Renal pelvis (tissue), 4 donors: ENCODE measurements around the gene AFAP1L2. TPM values are rescaled to one million over a fixed set of nuclear protein-coding genes. Genes with fewer than 3 reads are reported as not detected.

ENCODE experiments used
- DNase-seq: peaks from one replicate; pipeline ENCODE4 v3.0.0-alpha.2; 2013
- polyA plus RNA-seq, 3 donors: library from polyadenylated mRNA; unstranded; fragments of 120-200 nt; gene quantifications; one replicate each; pipeline ENCODE4 v1.2.1, GENCODE V29; 2013; ENCODE audit not compliant: insufficient read length in 3 of 3

AFAP1L2 gene
- polyA plus RNA-seq, 3 donors: 40.1 to 45.6 (median 42.1) TPM

DNA sequence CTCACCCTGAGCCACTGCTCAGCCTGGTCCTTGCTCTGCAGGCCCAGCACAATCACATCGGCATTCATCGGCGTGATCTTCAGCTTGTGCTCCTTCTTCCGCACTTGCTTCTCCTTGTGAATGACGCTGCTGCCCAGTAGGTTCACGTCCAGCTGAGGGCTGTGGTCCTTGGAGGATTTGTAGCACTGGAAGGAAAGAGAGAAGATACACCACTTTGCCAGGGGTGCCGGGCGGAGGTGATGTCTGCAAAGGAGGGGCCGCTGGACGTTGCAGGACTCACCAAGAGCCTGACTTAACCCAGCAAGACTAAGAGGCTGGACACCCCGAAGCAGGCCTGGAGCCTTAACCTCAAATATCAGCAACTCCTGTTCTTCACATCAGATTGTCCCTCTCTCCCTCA is 90.4 kb downstream of the AFAP1L2 start:
- DNase-seq: no peak

DNA sequence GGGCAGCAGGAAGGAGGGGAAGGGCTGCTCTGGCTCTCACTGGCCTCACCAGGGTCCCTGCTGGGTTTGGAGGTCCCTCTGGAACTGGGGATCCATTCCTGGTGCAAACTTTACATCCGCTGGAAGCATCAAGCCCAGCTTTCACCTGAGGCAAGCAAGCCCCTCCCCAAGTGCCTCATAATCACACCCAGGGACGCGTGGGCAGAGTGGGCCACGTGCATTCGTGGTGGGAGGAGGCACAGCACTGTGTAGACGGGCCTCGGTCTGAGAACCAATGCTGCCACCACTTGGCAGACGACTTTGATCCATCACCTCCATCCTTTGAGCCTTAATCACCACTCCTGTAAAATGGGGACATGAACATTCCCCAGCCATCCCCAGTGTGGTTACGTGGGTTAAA is 91.2 kb downstream of the AFAP1L2 start:
- DNase-seq: no peak

DNA sequence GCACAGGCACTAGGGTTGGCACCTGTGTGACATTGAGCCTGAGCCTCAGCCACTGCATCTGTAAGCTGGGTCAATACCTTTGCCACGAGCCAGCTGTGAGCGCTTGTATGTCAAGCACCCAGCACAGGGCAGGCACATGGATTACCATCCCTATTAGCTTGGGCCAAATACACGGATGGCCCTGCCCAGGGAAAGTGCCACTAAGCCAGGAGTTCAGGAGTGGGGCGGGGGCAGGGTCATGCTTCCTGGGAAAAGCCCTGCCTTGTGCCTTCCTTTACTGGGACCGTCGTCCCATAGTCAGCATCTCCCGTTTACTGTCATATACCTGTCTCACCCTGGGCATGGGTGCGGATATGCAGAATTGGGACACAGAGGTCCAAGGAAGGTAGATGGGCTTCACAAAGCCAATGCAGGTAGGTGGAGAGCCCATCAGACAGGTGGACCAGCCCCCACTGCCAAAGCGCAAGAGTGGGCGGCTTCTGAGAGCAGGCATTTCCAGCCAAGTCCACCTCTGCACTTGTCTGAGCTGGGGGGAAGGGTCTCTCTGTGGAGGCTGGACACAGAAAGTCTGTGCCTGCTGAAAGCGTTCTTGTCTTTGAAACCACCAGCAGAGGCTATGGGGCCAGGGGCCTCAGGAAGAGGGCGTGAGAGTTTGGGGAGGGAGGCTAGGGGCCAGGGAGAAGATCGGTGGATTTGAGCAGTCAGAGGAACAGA is 92.6 kb downstream of the AFAP1L2 start:
- no peak for DNase-seq

- no peak for DNase-seq
These were observed 93.3 kb downstream of the AFAP1L2 start for GRCh38 chr10:114311023-114311422.

DNA sequence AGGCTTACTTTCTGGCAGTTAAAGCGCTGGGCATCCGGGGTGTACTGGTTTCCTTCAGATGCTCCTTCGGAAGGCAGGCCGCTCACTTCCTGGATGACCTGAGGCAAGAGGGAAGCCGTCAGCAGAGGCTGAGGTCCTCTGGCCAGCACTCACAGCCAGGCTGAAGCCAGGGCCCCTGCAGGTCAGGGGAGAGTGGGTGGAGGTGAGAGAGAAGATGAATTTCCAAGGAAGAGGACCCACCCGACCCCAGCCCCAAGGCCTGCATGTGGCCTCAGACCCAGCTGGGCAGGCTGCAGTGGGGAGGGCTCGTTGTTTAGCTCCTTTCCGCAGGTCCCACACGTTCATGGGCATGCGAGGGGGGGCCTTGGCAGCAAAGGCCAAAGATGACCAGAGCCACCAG is 94.0 kb downstream of the AFAP1L2 start:
- DNase-seq: no peak

GRCh38 chr10:114309364-114309651 is 95.0 kb downstream of the AFAP1L2 start:
- DNase-seq: no peak

DNA sequence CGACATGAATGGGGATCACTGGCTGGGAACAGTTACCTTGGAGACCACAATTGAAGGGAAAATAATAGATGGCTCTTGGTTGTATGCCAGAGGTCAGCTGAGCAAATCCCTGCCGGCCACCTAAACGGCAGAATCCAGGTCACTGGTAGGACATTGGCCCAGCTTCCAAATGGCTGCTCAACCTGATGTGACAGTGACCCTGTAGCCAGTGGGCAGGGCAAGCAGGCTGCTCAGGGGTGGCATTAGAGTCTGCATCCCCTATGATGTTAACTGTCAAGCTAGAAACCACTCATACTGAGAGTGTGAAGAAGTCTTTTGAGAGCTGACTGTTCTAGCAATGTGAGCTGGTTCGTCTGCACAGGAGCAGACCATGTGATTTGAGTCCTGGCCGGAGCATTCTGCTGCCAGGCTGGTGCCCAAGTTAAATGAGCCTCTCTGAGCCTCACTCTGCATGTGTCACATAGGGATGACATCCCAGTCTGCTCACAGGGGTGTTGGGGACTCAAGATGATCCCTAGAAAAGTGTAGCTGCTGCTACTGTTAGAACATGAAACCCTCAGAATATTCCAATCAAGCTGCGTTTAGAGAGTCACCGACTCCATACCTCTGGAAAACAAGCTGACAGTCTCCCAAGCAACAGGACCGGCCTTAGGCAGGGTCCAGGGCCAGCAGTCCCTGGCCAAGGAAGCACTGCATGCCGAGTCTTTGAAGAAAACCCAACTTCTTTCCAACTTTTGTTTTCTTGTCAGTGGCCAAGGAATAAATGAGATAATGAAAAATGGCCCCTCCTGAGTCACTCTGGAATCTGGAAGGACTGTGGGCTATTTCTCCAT is 95.6 kb downstream of the AFAP1L2 start:
- DNase-seq: no peak

DNA sequence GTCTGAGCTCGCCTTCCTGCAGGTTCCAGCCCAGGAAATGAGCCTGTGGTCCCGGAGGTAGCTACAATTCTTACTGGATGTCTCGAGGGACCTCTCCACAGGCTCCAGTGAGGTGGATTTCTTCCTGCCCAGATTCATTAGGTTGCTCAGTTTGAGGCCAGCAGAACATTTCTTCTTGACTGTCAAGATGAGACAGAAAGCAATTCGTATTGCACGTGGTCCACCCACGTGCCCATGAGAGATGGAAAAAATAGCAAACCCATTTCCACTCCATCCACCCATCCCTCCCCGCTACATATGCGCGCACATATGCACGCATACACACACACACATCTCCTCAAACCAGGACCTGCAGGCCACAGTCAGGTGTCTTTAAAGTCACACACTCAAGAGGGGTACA is 96.6 kb downstream of the AFAP1L2 start:
- no peak for DNase-seq

GRCh38 chr10:114306116-114306973 is 98.0 kb downstream of the AFAP1L2 start:
- no peak for DNase-seq

DNA sequence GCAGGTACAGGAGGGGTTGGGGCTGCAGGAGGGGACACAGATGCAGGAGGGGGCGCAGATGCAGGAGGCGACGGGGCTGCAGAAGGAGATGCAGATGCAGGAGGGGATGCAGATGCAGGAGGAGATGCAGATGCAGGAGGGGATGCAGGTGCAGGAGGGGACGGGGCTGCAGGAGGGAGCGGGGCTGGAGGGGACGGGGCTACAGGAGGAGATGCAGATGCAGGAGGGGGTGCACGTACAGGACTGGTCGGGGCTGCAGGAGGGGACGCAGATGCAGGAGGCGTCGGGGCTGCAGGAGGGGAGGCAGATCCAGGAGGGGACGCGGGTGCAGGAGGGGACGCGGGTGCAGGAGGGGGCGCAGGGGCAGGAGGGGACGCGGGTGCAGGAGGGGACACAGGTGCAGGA is 98.8 kb downstream of the AFAP1L2 start:
- DNase-seq: no peak

GRCh38 chr10:114304571-114305421 is 99.5 kb downstream of the AFAP1L2 start:
- DNase-seq: peak; percentile 58

DNA sequence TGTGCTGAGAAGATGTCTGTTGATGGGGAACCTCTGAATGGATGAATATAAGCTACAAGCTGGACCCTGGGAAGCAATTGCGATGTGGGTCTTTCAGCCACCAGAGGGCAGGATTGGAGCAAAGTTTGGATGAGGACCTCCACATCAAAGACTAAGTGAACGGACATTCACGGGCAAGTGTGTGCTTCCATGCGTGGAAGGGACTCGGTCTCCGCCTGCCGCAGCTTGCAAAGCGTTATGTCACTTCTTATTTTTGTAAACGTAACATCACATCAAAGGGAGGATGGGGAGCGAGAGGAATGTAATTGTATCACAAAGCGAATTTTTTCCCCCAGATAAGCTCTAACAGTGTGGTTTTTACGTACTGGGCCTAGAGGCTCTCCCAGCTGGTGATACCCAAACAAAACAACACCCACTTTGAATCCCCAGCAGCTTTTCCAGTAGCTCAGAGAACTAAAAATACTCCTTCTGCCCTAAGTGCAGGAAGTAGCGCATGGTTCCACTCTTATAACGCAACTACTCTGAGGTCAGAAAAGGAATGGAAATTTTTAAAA is 100.2 kb downstream of the AFAP1L2 start:
- peak; percentile 92 for DNase-seq

- DNase-seq: no peak
These were observed 100.7 kb downstream of the AFAP1L2 start for GRCh38 chr10:114303556-114303955.

DNA sequence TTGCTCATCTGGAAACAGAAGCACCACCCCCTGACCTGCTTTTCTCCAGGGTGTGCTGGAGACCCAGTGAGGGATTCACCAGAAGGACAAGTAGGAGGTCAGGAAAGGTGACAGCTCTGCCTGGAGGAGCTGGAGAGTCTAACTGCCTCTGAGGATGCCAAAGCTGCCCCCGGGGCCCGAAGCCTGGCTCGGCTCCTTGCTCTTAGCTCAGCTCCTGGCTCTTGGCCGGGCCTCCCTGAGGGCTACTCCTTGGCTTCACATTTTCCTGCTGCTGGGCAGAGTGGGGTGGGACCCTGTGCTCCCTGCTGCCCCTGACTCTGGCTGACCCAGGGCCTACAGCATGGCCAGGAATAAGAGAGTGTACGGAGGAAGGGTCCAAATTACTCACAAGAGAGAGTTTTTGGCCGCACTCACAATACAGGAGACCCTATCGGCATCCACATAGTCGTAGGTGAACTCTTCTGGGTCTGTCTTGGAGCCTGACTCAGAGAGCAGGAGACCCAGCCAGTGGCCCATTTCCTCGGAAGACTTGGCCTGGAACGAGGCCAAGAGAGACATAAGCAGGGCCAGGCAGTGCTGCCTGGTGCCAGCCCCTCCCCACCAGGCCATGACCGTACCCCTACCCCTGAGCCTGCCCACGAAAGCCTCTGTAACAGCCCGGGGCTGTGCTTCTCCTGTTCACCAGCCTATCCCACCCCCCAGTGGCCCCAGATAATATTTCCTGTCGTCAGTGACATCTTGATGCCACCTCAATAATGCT is 102.2 kb downstream of the AFAP1L2 start:
- no peak for DNase-seq

GRCh38 chr10:114301177-114301576 is 103.1 kb downstream of the AFAP1L2 start:
- DNase-seq: no peak

DNA sequence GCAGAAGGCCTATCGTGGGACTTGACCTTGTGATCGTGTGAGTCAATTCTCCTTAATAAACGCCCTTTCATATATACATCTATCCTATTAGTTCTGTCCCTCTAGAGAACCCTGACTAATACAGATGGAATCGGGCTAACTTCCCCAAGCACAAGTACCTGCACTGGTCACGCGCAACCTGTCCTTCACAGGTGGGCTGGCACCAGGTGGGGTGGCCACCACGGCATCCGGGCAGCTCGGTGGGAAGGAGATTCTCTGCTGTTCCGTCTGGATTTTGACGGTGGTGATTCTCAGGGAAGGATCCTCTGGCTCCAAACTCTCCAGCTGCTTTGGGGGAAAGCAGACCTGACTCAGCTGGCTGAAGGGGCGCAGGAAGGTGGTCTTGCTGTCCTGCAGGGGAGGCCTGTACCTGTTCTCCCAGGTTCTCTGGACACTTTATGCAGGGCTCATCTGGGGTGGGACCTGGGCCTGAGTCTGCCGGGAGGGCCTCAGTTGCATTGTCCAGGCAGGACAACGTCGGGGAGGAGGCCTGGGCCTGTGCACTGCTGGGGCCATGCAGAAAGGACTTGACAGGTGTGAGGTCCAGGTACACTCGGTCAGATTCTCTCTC is 104.2 kb downstream of the AFAP1L2 start:
- DNase-seq: no peak

DNA sequence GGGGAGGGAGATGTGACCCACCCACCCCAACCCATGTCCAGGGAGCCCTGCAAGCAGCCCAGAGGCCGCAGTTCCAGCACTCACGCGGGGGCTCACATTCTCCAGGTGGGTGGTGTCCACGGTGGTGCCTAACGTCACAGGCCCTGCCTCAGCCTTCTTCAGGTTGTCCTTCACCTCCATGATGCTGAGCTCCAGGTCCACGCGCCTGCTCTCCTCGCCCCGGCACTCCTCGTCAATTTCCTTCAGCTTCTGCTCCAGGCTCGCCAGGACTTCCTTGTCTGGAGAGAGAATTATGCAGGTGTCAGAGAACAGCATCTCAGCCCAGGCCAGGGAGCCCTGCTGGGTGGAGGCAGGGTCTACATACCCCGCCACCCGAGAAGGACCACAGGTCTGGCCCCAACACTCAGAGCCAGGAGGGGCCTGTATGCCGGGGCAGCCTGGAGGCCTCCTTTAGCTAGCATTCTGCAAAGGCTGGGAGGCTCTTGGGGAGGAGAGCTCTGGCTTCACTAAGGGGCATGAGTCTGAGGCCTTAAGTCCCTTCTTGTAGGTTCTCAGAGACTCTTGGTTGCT is 107.1 kb downstream of the AFAP1L2 start:
- no peak for DNase-seq

DNA sequence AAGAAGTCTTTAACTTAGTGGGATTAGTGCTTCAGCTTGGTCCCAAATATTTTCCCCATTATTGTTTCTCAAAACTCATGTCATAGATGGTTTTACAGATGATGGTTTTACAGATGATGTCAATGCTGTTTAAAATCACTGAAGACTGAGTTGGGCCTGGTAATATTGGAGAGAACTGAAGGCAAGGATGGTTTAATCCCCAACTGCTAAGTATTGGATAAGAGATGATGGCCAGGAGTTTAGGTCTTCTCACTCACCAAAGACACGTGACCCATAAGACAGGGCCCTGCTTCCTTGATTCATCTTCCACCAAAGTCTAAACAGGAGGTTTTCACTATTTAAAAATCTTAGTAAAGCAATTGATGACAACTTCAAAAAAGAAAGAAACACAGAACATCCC is 108.9 kb downstream of the AFAP1L2 start:
- no peak for DNase-seq

DNA sequence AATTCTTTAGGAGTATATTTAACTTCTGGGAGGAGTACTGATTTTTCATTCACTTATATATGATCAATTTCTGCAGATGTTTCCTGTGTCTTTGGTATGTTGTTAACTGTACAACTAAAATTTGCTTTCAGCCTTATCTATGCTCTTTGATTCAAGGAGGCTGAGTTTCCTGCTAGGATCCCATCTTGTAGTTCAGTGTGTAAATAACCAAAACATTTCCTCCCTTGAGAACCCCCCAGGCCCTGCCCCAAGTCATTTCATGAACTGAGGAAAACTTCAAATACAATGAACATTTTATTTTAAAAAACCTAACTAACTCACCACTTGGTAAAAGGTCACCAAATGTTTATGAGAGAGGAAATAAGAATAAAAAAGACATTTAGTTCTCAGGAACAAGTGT is 109.8 kb downstream of the AFAP1L2 start:
- no peak for DNase-seq

DNA sequence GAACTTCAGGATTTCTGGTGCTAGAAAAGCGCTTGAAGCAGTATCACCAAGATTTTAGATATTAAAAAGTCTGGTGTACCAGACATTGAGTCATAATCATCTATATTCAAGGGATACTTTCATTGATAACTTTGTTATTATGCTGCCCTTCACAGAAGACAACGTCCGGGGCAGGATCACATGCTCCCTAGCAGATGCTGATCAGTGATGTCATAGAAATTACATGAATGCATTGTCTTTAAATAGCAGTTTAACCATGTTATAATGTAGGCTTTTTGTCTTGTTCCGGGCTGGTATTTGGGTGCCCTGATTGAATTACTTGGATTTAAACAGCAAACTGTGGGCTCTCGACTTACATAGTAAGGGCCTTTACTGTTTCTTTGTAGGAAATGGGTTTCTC is 111.2 kb downstream of the AFAP1L2 start:
- DNase-seq: no peak
